Measurements from ENCODE around the gene LYST.

DNA sequence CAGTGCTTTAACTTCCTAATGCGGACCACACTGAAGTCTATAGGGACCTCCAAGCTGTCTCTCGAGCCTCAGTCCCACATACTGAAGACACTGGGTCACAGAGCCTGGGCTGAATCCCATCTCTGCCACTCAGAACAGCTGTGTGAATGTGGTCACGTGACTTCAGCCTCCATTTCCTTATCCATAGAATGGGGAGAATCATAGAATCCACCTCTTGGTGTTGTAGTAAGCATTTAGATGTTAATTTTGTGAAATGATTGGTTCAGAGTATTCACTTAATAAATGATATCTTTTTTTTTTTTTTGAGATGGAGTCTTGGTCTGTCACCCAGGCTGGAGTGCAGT is 41.2 kb upstream of the LYST start:
- TF ChIP-seq POLR2A (IDR thresholded peaks at IDR 0.05), result no peak
- TF ChIP-seq, protein P1, sequence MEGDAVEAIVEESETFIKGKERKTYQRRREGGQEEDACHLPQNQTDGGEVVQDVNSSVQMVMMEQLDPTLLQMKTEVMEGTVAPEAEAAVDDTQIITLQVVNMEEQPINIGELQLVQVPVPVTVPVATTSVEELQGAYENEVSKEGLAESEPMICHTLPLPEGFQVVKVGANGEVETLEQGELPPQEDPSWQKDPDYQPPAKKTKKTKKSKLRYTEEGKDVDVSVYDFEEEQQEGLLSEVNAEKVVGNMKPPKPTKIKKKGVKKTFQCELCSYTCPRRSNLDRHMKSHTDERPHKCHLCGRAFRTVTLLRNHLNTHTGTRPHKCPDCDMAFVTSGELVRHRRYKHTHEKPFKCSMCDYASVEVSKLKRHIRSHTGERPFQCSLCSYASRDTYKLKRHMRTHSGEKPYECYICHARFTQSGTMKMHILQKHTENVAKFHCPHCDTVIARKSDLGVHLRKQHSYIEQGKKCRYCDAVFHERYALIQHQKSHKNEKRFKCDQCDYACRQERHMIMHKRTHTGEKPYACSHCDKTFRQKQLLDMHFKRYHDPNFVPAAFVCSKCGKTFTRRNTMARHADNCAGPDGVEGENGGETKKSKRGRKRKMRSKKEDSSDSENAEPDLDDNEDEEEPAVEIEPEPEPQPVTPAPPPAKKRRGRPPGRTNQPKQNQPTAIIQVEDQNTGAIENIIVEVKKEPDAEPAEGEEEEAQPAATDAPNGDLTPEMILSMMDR (IDR thresholded peaks at IDR 0.05), result no peak
- TF ChIP-seq EP300 (IDR thresholded peaks at IDR 0.05), result no peak

Measured in tibial nerve (tissue), 4 donors.